ENCODE results near the gene MYO5C. TPM values are rescaled to one million over a fixed set of nuclear protein-coding genes. Genes with fewer than 3 reads are reported as not detected.

The MYO5C gene
- total RNA-seq, 1 donor from 2014 or later: 24.1 TPM

- Histone ChIP-seq H3K4me1 (no peaks in the 10 kb centered on the region), H3K4me2 (no peak overlapping the region), H3K27ac (no peak overlapping the region), H4K20me1 (ENCODE audit: low read depth) (no peaks in the 10 kb centered on the region), H3K36me3 (no peaks in the 10 kb centered on the region), H3K27me3 (no peaks in the 10 kb centered on the region), H2AFZ (replicated peaks) (no peak overlapping the region), H3K4me3 (no peak overlapping the region), H3F3A (ENCODE audit: low read depth) (peaks cover 6% of the 10 kb centered on the region), H3K9ac (no peak overlapping the region), H3K9me3 (ENCODE audit: low read depth) (no peaks in the 10 kb centered on the region), H3K79me2 (ENCODE audit: low read depth) (no peaks in the 10 kb centered on the region)
- TF ChIP-seq EZH2phosphoT487 (IDR thresholded peaks at IDR 0.05): no peak
- TF ChIP-seq EZH2 (IDR thresholded peaks at IDR 0.05): no peak
- TF ChIP-seq, protein P1, sequence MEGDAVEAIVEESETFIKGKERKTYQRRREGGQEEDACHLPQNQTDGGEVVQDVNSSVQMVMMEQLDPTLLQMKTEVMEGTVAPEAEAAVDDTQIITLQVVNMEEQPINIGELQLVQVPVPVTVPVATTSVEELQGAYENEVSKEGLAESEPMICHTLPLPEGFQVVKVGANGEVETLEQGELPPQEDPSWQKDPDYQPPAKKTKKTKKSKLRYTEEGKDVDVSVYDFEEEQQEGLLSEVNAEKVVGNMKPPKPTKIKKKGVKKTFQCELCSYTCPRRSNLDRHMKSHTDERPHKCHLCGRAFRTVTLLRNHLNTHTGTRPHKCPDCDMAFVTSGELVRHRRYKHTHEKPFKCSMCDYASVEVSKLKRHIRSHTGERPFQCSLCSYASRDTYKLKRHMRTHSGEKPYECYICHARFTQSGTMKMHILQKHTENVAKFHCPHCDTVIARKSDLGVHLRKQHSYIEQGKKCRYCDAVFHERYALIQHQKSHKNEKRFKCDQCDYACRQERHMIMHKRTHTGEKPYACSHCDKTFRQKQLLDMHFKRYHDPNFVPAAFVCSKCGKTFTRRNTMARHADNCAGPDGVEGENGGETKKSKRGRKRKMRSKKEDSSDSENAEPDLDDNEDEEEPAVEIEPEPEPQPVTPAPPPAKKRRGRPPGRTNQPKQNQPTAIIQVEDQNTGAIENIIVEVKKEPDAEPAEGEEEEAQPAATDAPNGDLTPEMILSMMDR (IDR thresholded peaks at IDR 0.05): no peak
- peaks cover 18% of the 10 kb centered on the region for H3K4me1 Mint-ChIP-seq
- peaks cover 2% of the 10 kb centered on the region for H3K36me3 Mint-ChIP-seq
- no peaks in the 10 kb centered on the region for H3K9me3 Mint-ChIP-seq
- no peak overlapping the region for H3K27ac Mint-ChIP-seq
- no peak overlapping the region for H3K4me3 Mint-ChIP-seq
- no peak for DNase-seq (ENCODE audit: low spot score)
- peaks cover 2% of the 10 kb centered on the region for H3K27me3 Mint-ChIP-seq (ENCODE audit: insufficient read depth, low read depth)
Observed at GRCh38 chr15:52340093-52340492, 44.5 kb upstream of the MYO5C start.

- Histone ChIP-seq H3K4me1 (no peaks in the 10 kb centered on the region), H3K9me3 (ENCODE audit: low read depth) (no peaks in the 10 kb centered on the region), H3K79me2 (ENCODE audit: low read depth) (no peaks in the 10 kb centered on the region), H3F3A (ENCODE audit: low read depth) (peaks cover 6% of the 10 kb centered on the region), H3K4me2 (no peak overlapping the region), H3K27me3 (no peaks in the 10 kb centered on the region), H3K9ac (no peak overlapping the region), H3K36me3 (no peaks in the 10 kb centered on the region), H2AFZ (replicated peaks) (no peak overlapping the region), H3K4me3 (no peak overlapping the region), H3K27ac (no peak overlapping the region), H4K20me1 (ENCODE audit: low read depth) (no peaks in the 10 kb centered on the region)
- peaks cover 2% of the 10 kb centered on the region for H3K36me3 Mint-ChIP-seq
- no peak overlapping the region for H3K4me3 Mint-ChIP-seq
- no peak for DNase-seq (ENCODE audit: low spot score)
- H3K9me3 Mint-ChIP-seq: no peaks in the 10 kb centered on the region
- H3K4me1 Mint-ChIP-seq: peaks cover 18% of the 10 kb centered on the region
- peaks cover 2% of the 10 kb centered on the region for H3K27me3 Mint-ChIP-seq (ENCODE audit: insufficient read depth, low read depth)
- TF ChIP-seq, protein P1 (IDR thresholded peaks at IDR 0.05): no peak
- TF ChIP-seq EZH2phosphoT487 (IDR thresholded peaks at IDR 0.05) (no peak), EZH2 (IDR thresholded peaks at IDR 0.05) (no peak)
- no peak overlapping the region for H3K27ac Mint-ChIP-seq
Observed at GRCh38 chr15:52338891-52339290, 43.3 kb upstream of the MYO5C start.

DNA sequence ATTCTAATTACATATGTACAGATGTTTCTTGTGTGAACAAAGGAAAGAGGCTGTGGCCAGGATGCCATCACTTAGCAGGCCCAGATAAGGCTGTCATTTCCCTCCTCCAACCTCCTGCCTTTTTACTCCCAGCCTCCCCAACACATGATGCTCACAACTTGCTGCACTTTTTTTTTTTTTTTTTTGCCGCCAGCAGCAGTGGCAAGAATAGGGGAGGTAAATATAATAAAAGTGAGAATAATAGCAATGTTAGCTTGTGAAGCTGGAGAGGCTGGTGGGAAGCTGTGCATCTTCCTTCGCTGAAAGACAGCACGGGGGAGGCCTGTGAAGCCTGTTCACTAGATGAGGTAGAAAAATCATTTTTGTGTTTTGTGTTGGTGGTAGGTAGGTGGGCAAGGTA, 42.5 kb upstream of the MYO5C start:
- Histone ChIP-seq H3K9me3 (ENCODE audit: low read depth) (no peaks in the 10 kb centered on the region), H3K4me2 (no peak overlapping the region), H2AFZ (replicated peaks) (no peak overlapping the region), H3F3A (ENCODE audit: low read depth) (peaks cover 6% of the 10 kb centered on the region), H3K9ac (no peak overlapping the region), H3K79me2 (ENCODE audit: low read depth) (no peaks in the 10 kb centered on the region), H3K27me3 (no peaks in the 10 kb centered on the region), H3K4me1 (no peaks in the 10 kb centered on the region), H3K4me3 (no peak overlapping the region), H3K27ac (no peak overlapping the region), H4K20me1 (ENCODE audit: low read depth) (no peaks in the 10 kb centered on the region), H3K36me3 (no peaks in the 10 kb centered on the region)
- Mint-ChIP-seq H3K27me3 (ENCODE audit: insufficient read depth, low read depth) (peaks cover 2% of the 10 kb centered on the region), H3K9me3 (no peaks in the 10 kb centered on the region), H3K4me1 (peaks cover 18% of the 10 kb centered on the region), H3K27ac (no peak overlapping the region), H3K36me3 (peaks cover 2% of the 10 kb centered on the region), H3K4me3 (no peak overlapping the region)
- no peak for DNase-seq (ENCODE audit: low spot score)
- TF ChIP-seq EZH2phosphoT487 (IDR thresholded peaks at IDR 0.05) (no peak), EZH2 (IDR thresholded peaks at IDR 0.05) (no peak)
- TF ChIP-seq, protein P1 (IDR thresholded peaks at IDR 0.05): no peak

Measured in neural progenitor cell (in vitro differentiated cells).